IPS DF 19.7 (cell line): ENCODE data around the gene CTIF.

Experiments
- DNase-seq: peaks from one replicate; pipeline ENCODE4 v3.0.0-alpha.2; 2013; ENCODE audit warnings: low read depth, low spot score

Gene CTIF

DNA sequence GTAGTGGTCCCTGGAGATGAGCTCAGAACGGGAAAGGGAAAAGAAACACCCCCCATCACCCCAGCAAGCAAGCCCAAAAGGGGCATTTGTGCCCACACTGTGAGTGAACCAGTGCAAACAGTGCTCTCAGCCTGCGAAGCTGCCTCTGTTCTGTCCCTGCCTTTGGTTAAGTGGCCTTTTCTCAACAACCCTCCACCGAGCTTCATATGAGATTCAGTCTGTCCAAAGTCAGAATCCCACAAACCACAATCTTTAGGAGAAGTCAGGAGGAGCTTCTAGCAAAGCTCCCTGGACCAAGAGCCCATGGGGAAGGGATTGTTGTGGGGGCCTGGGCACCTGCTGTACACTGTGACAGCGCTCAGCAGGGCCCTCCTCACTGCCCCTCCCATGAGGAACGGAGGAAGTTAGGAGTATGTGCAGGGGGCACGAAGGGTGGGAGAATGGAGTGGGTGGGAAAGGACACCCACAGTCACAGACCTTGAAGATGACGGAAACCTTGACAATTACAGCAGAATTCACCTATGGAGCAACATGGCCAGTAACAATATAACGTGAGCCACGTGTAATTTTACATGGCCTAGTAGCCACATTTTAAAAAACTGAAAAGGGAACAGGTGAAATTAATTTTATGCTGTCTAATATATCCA is 292.4 kb downstream of the CTIF start:
- DNase-seq = no peak

DNA sequence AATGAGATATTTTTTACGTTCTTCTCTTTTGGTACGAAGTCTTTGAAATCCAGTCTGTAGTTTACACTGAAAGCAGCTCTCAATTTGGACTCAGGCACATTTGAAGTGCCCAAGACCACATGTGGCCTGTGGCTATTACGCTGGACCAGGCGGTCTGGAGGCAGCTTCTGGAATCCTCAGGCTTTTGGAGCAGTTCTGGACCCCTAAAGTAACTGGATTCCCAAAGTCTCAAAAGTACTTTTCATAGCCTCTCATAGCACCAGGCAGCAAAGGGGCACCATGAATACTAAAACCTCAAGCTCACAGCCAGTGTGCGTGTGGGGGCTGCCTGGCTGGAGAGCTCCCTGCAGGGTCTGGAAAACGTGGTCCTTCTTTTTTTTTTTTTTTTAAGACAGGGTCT is 293.0 kb downstream of the CTIF start:
- DNase-seq = no peak

DNA sequence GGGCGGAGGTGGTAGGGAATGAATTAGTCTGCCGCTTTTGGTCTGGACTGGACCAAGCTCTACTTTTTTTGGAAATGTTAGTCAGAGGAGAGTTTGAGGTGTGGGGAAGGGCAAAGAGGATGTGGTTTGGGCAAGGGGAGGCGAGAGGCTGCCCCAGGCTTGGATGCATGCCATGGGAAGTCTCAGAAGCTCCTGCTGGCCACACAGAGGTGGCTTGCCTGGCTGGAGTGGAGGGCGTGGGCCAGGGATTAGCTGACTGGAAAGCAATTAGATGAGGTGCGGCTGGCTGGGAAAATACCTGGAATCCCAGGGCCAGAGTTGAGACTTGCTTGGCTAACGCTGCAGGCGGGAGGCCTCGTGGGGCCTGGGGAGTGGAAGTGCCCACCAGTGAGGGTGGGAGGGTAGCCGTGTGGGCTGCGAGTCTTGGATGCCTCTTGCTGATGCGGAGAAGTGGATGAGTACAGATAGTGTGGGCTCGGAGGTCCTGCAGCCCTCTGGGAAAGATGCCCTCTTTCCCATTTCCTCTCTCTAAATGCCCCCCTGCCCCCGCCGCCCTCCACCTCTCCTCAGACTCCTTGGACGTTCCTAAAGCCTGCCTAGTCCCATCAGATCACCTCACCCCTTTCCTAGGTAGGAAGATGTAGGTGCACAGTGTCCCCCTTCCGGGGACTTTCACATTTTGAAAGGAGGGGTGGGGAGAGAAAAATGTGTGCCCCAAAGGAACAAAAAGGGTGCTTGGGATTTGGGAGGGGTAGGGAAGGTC is 294.3 kb downstream of the CTIF start:
- DNase-seq = no peak

DNA sequence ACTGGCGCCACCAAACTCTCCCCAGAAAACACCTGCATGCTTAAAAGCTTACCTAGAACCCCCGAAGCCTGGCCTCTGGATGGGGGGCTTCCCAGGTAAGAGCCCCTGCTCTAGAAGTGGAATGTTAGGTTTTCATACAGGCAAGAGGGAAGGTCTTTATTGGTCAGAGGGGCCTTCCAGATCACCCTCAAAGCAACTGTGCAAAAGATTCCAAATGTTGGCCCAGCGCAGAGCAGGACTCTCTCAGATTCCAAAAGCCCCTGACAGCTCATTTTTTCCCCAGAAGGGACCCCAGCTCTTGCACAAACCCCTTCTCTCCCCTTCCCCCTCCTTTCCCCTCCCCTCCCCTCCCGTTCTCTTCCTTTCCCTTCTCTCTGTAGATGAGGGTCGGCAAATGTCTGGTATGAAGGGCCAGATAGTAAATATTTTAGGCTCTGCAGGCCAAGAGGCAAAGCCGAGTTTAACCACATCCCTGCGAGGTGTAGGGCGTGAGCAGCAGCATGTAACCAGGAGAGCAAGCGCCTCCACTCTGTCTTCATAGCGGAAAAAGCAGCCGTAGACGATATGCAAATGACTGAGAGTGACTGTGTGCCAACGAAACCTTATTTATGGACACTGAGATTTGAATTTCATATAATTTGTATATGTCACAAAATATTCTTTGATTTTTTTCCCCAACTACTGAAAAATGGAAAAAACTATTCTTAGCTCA is 295.0 kb downstream of the CTIF start:
- DNase-seq = no peak

DNA sequence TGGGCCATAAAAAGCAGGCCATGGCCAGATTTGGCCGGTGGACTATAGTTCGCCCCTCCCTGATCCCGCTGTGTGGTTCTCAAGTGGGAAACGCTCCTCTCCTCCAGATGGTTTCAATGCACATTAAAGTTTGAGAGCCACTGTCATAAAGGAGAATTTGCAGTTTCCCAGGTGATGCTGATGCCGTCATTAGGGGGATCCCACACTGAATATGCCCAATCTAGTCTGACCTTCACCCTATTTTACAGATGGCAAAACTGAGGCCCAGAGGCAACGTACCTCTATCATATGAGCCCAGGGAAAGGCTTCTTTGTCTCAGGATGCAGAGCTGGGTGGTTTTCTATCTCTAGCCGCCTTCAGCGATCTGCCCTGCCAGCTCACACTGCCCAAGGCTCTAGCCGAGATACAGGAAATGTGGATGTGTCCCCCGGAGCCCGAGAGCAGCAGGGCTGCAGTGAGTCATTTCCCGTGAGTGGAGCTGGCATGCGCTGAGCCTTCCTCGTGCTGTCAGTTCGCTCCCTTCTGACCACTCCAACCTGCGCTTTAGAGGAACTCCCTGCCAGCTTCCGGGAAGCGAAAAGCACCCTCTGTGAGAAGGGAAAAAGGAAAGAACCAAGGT is 295.7 kb downstream of the CTIF start:
- DNase-seq = no peak

DNA sequence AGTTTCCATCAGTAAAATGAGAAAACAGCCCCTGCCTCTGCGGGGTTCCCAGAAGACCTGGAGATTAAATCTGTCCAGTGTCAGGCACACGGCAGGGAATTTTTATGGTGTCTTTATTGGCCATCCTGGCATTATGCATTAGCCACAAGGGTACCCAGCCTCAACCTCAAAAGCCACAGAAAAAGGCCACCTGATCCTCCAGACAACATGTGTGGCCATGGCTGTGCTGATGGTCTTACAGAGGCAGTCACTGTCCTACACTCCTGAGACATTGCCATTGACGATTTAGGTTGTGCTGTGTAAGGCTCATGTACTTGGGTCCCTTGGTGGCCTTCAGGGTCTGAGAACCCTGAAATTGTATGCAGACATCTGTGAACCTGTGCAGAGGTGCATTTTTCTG is 296.3 kb downstream of the CTIF start:
- no peak for DNase-seq

DNA sequence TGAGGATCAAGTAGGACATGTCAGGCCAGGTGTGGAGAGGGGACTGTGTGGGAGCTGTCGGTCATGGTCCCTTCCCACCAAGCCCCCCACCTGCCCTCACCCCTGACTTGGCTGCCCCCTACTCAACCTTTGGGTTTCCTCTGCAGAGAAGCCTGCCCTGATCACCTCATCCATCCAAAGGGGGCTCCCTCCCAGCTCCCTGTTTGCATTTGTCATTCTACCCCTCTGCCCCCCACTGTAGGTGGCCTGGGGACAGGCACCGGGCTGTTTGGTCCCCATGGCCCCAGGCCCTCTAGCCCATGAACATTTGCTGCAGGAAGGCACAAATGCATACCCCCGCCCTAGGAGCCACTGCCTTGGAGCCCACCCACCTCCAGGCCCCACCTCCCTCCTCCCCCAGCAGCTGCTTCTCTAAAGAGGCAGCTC is 296.9 kb downstream of the CTIF start:
- no peak for DNase-seq

DNA sequence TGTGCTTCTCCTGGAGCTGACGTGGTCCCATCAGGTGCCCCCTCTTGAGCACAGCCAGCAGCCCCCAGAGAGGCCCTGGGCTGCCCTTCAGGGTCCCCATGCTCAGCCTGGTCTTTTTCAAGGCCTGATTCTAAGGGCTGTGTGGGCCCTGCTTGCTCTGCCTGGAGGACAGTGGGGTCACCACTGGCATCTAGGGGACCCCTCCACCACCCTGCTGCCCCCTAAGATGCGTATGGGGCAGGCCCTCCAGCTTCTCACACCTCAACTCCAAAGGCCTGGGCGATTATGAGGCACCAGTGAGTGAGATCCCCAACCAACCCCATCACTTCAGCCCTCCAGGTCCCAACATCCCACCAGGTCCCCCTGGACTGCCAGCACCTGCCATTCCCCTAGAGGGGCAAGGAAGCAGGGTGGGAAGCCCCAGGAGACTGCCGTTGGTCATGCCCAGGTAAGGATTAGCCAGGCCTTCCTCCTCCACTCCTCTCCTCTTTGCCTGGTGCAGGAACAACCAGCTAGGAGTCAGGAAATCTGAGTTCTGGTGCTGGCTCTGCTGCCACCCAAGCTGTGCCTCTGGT is 297.5 kb downstream of the CTIF start:
- DNase-seq = no peak

DNA sequence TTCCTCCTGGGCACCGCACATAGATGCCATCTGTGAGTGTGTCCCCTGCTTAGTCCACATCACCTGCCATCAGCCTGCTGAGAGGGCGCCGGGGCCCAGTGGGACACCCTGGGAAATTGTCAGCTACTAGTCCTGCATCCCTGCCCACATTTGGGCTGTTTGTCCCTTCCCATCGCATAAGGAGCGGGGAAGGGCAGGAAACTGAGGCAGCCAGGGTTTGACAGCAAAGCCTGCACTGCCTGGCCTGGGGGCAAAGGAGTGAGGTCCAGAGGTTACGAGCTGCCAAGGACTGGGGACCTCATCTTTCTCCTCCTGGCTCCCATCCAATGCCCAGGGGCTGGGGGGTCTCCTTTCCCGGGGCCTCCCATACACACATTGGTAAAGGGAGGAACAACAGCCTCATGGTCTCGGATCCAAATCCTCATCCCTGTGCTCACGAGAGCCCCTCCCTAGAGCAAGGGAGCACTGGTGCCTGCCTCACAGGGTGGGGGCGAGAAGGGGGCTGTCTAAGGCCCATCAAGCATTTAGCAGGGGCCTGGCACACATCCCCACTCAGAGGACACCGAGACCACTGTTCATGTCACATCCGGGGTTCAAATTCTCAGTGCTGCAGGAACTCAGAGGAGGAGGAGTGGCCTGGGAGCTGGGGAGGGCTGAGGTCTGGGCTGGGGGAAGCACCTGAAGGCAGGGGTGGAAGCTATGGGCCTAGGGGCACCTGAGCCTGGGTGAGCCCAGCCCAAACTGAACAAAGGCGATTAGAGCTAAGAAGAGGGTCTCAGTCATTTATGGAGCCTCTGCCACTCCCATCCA is 298.2 kb downstream of the CTIF start:
- no peak for DNase-seq

DNA sequence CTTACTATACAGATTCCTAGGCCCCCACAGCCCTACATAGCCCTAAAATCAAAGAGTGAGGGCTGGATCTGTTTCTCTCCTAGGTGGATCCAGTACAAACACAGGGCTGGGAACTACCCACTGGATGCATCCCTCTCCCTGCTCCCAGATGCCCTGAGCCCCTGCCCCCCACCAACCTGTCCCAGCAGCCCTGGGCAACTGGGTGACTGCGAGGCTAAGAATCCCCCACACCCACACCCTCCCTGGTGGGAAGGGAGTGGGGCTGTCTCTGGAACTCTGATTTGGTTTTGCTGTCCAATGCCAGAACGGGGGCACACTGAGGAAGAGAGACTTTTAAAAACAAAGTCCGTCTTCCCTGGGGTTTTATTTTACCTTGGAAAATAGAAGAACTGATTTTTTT is 298.8 kb downstream of the CTIF start:
- DNase-seq = no peak

DNA sequence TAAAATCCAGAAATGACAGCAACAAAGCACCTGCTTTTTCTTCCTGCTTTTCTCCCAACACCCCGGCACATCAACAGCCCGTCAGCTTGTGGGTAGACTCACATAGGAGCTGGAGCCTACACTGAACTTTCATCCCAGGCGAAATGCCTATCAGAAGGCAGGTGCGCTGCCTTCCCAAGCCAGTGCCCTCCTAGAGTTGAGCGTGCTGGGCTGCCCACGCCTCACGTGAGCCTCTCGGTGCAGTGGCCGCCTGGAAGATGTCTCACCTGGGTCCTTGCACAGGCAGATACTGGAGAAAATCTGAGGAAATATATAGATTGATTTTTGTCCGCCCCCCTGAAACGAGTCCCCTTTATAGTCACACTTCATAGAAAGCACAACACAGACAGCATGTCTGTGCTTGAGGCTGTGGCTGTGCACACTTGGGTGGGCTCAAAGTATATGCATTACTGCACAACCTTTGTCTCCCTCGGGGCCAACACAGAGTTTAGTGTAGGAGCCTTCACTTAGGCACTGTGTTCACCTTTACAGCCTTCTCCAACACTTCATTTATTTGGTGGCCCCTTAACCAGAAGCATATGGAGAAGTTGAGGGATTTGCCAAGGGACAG is 299.4 kb downstream of the CTIF start:
- no peak for DNase-seq

DNA sequence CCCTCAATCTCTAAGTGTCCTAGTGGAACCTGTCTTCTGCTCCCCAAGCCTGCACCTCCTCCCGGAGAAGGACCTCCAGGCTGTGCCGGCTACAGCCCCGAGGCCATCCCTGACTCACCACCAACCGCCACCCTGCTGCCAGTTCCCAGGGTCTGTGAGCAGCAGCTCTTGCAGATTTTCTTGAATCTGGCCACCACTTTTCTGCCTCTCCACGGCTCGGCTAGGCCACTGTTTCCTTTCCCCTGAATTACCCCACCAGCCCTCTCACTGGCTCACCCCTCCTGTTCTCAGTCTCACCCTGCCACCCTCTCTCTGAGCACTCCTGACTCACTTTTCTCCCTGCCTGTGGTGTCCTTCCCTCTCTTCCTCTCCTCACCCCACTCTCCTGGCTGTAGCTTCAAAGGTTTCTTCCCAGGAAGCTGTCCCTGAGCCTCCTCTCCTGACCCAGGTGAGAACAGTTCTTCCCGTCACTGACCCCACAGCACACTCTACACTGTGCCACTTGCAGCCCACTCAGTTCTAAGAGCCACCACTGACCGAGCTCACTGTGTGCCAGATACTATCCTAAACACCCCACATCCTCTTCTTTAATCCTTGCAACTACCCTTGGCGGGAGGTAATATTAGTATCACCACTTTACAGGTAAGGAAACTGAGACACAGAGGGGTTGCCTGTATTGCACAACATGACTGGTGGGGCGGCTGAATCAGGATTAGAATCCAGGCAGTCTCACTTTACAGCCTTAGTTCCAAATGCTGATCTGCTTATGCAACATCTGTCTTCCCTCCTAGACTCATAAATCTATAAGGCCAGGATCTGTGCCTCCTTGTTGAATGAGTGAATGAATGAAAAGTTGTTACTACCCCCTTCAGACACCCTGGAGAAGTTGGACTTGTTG is 300.3 kb downstream of the CTIF start:
- no peak for DNase-seq

DNA sequence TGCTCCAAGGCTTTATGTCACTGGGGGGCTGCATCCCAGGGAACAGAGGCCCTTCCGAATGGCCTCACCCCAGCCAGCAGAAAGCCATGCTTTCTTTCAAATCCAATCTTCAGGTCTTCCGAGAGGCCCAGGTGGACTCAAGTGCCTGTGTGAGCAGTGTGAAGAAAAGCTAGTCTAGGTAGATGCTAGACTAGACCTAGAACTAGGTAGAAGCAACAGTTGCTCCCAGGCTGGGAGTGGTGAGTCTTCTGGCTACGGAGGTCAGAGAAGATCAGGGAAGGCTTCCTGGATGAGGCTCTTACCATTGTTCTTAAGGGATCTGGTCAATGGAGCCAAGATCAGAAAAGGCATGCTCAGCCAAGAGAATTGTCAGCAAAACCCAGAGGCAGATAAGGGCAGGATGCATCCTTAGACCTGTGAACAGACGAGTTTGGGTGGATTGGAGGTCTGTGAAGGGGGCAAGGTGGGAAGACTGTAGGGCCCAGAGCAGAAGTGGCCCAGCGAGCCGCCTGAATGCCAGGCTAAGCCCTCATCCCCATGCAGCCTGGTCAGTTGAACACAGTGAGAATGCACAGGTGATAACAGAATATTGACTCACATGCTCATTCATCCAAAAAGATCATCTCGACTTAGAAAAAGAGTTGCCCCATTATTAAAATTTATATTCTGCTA is 301.1 kb downstream of the CTIF start:
- DNase-seq = no peak

DNA sequence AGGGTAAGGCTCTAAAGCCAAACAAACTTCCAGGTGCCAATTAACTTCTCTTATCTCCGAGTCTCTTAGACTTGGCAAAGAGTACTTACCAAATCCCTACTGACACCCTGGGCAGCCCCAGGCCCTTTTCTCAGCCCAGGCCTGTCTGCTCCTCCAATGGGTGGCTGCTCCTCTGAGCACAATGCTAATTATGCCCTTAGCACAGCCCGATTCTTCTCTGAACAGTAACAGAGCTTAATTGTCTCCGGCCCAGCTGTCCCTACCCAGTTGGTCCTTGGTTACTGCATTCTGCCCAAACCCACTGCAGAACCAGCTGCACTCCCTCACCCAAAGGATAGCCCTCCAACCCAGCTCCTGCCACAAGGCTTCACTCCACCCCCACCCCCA is 301.7 kb downstream of the CTIF start:
- no peak for DNase-seq

DNA sequence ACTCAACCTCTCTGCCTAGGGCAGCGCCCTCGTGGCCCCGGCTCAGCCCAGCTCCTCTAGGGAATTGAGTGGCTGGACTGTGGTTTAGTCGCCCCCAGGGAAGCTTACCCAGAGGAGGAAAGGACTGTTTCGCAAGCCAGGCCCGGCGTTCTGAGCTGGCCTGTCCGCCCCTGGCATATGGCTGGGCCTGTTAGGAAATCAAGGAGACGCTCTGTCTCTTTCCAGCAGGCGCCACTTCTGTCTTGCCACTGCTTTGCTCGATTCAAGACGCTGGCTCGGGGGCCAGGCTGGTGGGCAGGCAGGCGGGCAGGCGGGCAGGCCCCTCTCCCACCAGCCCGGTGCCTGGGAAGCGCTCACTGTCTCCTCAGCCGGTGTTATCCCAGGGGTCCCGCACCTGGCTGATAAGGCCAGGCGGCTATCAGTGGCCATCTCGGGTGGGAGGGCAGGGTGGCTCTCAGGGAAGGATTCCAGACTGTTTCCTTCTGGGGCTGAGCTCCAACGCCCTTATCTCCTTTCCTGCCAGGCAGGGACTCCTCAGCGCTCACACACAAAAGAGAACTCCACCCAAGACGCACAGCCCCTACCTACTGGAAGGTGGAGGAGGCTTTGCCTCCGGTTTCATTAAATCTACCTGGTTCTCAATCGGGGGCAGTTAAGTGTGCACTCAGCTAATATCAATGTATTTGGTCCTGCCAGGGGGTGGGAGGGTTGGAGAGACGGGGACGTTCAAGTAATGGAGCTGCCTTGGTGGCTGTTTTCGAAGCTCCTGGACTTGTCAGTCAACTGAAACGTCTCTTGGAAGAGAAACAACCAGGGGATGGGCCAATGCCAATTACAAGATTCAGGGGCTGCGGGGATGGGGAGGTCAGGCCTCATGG is 302.8 kb downstream of the CTIF start:
- no peak for DNase-seq

DNA sequence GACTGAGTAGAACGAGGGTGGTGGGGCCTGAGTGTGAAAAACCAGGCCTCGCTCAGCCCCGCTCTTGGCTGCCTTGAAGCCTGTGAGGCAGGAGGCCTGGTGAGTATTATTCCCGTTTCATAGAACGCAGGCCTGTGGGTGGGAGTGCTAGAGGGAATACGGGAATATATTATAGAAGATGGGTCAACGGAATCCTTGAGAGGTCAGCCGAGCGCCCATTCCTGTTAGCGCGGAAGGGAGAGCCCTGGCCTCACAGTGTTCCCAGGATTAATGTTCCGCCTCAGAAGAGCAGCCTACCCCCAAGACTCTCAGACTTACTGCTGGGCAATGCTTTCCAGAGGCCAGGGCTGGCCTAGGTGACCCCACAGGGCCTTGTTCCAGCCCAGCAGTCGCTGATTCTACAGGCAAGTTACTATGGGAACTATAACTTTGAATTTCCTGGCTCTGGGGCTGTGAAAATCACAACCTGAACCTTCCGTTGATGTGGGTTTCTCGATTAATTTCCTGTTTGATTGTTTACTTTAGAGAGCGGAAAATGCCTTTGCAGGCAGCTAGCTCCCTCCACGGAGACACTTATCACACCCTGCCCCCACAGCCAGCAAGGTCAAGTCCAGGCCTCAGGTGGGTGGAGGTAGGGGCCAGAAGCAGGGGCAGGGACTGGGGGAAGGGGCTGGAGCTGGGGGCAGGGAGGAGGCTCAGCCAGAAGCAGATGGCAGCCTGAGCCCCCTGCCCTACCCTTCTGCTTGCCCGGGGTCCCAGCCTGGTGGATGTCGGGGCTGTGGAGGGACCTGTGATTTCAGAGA is 303.6 kb downstream of the CTIF start:
- DNase-seq = no peak

DNA sequence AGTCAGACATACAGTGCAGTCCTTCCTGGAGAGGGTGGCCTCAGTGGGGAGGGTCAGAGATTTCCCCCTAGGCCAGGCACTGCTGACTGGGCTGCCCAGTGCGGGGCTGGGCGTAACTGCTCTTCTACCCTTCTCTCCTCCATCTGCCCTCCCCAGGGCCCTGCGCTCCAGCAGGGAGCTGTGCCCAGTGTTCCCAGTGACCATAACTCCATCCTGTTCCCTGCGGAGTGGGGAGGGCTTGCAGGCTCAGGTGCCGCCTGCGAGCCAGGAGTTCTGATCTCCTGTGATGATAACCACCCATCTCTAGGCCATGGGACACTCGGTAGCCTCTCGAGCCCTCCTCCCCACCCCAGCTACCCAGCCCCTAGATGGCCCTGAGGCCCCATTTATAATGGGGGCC is 304.3 kb downstream of the CTIF start:
- DNase-seq = no peak
